GM12874 (cell line): ENCODE measurements around the gene TNRC18.

Experiments
- CTCF ChIP-seq: IDR thresholded peaks from 2 replicates; pipeline ENCODE4 v1.5.1; 2011; ENCODE audit warnings: low read depth, mild to moderate bottlenecking, control low read depth, low read length, moderate library complexity; ENCODE audit not compliant: insufficient read depth

TNRC18 gene

GRCh38 chr7:5423976-5424748 lies 528 bp upstream of the TNRC18 start:
- TF ChIP-seq CTCF = no peak

- TF ChIP-seq CTCF = no peak
Observed at GRCh38 chr7:5422396-5423305, 983 bp downstream of the TNRC18 start.

- no peak for TF ChIP-seq CTCF
Observed at GRCh38 chr7:5421714-5422395, 1.8 kb downstream of the TNRC18 start.

- TF ChIP-seq CTCF = no peak
Observed at GRCh38 chr7:5420881-5421713, 2.5 kb downstream of the TNRC18 start.

- no peak for TF ChIP-seq CTCF
Observed at GRCh38 chr7:5420067-5420880, 3.4 kb downstream of the TNRC18 start.

GRCh38 chr7:5419539-5420066 lies 4.0 kb downstream of the TNRC18 start:
- TF ChIP-seq CTCF = no peak
